ENCODE data around the gene PLEKHM1. TPM values are rescaled to one million over a fixed set of nuclear protein-coding genes. Genes with fewer than 3 reads are reported as not detected.
"Not testable (repeated sequence)": the region's sequence is repeated elsewhere in the genome, so short reads cannot be mapped to it uniquely, and the experiment has no call there.

PLEKHM1 gene
- total RNA-seq, 2 experiments from 2014 or later, result 18.8 to 20.0 TPM

DNA sequence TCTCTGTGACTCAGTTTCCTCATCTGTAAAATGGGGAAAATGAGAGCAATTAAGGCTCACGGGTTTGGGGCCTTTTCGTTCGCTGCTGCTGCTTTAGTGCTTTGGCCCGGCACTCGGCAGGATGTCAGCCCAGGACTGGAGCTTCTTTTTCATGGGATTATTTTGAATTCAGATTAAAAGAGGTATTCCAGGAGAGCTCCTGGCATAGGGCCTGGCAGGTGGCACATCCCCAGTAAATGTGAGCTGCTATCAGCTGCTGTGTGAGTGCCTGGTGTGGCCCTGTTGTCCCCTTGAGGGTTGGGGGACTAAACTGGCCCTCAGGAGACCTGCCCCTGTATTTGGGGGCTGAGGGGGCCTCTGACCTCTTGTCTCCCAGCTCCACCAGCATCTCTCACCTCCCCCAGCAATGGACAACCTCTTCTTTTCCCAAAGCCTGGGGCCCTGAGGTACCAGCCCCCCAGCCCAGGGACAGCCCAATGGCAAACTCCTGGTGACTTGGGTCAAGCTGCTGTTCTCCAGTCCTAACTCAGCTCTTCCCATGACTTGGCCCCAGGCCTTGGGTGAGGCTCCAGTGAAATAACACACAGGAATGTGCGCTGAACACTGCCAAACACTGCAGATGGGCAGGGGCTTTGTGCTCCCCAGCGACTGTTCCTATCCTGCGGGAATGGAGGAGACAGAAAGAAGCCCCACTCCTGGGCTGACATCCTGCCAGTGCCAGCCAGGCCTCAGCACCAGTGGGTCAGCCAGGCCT lies 43.5 kb downstream of the PLEKHM1 start:
- H3K27me3 Mint-ChIP-seq; ATAC-seq; H3K4me3 Mint-ChIP-seq; DNase-seq; H3K36me3 Mint-ChIP-seq (ENCODE audit: low read depth); POLR2A ChIA-PET; H3K9me3 Mint-ChIP-seq; intact Hi-C loops (cut with micrococcal nuclease): not testable (repeated sequence)
- CTCF ChIA-PET, result interaction anchor here (1.0 kb wide), 1 partner anchor 16 kb away, joined by 5 read pairs; no protein-coding TSS in a partner anchor
- Mint-ChIP-seq H3K27ac (peak overlapping the region; percentile 46), H3K4me1 (ENCODE audit: low read depth) (peaks cover 17% of the 10 kb centered on the region)

DNA sequence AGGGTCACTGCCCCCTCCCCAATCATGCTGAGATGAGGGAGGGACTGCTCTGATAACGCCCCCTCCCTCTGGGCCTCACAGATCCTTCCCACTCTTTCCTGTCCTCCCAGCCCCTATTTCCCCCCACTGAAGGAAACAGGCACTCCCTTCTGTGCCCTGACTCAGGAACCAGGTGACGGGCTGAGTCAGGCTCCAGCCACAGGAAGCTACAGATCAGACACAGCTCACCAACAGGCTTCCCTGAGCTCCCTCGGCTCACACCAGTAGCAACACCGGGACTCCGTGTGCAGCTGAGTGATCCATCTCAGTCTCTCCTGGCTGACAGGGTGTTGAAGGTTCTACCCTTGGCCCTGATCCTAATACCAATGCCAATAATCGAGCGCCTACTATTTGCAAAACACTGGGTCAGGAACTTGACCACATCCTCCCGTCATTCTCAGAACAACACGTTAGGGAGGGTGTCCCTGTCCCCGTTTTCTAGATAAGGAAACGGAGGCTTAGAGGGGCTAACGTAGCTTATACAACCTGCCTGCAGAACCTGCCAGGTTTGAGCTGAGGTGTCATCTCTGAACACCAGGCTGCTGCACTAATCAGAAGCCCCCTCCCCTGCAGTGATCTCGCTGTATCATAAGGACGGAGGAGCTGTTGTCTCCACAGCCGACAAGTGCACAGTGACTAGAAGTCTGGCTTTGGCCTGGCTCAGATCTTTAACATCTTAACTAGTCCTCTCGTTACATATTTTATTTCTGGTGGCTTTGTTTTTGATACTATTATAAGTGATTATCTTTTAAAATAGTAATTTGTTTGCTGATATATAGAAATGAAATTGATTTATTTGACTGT lies 44.4 kb downstream of the PLEKHM1 start:
- intact Hi-C loops (cut with micrococcal nuclease); POLR2A ChIA-PET; H3K9me3 Mint-ChIP-seq; H3K36me3 Mint-ChIP-seq (ENCODE audit: low read depth); H3K27me3 Mint-ChIP-seq: not testable (repeated sequence)
- DNase-seq (peak; percentile 77), ATAC-seq (peak; percentile 97)
- peak overlapping the region; percentile 33 for H3K4me3 Mint-ChIP-seq
- H3K27ac Mint-ChIP-seq, result peak overlapping the region; percentile 76
- CTCF ChIA-PET, result interaction anchor here (1.0 kb wide), 1 partner anchor 15 kb away, joined by 5 read pairs; no protein-coding TSS in a partner anchor
- H3K4me1 Mint-ChIP-seq (ENCODE audit: low read depth), result peaks cover 20% of the 10 kb centered on the region

DNA sequence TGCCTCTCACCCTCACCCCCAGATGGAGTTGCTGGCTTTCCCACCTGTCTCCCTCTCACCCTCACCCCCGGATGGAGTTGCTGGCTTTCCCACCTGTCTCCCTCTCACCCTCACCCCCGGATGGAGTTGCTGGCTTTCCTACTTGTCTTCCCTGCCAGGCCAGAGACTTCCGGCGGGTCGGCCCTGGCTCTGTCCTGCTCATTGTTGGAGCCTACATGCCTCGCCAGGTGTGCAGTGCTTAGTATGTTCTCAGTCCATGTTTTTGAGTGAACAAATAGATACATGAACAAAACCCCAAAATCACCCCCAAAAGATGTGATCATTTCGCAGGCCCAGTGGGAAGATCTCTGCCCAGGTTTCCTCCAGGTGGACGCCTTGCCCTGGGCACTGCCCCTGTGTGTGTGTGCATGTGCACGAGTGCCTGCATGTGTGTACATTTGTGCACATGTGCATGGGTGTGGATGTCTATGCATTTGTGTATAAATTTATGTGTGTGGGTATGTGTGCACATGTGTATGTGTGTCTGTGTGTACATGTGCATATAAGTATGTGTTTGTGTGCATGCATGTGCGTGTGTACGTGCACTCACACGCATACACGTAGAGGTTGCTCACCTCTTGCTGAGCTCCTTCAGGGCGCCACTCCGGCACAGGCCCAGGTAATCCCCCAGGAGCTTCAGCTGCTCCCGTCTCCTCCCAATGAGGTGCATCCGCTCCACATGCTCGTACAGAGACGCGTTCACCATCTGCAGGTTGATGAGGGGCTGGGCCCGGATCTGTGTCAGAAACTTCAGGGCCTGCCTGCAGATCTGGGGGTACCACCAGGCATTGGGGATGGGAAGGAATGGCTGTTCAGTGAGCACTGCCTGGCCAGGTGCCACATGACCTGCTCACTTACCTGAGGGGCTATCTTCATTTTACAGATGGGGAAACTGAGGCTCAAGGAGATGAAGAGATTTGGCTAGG lies 45.4 kb downstream of the PLEKHM1 start:
- H3K4me3 Mint-ChIP-seq; H3K9me3 Mint-ChIP-seq; H3K27me3 Mint-ChIP-seq; intact Hi-C loops (cut with micrococcal nuclease); CTCF ChIA-PET; H3K27ac Mint-ChIP-seq; DNase-seq; H3K36me3 Mint-ChIP-seq (ENCODE audit: low read depth); ATAC-seq; POLR2A ChIA-PET: not testable (repeated sequence)
- peaks cover 29% of the 10 kb centered on the region for H3K4me1 Mint-ChIP-seq (ENCODE audit: low read depth)

DNA sequence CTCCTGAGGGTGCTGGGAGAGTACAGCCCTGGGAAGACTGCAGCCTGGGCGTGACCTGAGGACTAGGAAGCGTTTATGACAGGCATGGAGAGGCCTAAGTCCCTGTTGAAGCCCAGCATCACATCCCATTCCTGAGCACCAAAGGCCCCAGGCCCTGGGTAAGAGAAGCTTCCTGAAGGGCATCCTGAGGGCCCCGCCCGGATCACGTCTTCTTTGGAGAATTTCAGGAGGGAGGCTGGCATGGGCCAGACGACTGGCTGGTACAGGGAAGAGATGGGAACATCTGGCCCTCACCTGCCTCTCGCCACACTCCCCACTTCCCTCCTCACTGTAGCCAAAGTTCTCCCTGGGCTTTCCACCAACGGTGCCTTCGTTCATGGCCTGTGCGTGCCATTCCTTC lies 46.2 kb downstream of the PLEKHM1 start:
- H3K9me3 Mint-ChIP-seq; CTCF ChIA-PET; H3K27me3 Mint-ChIP-seq; DNase-seq; H3K27ac Mint-ChIP-seq; intact Hi-C loops (cut with micrococcal nuclease); H3K36me3 Mint-ChIP-seq (ENCODE audit: low read depth); ATAC-seq; H3K4me3 Mint-ChIP-seq; POLR2A ChIA-PET: not testable (repeated sequence)
- H3K4me1 Mint-ChIP-seq (ENCODE audit: low read depth), result peaks cover 32% of the 10 kb centered on the region

DNA sequence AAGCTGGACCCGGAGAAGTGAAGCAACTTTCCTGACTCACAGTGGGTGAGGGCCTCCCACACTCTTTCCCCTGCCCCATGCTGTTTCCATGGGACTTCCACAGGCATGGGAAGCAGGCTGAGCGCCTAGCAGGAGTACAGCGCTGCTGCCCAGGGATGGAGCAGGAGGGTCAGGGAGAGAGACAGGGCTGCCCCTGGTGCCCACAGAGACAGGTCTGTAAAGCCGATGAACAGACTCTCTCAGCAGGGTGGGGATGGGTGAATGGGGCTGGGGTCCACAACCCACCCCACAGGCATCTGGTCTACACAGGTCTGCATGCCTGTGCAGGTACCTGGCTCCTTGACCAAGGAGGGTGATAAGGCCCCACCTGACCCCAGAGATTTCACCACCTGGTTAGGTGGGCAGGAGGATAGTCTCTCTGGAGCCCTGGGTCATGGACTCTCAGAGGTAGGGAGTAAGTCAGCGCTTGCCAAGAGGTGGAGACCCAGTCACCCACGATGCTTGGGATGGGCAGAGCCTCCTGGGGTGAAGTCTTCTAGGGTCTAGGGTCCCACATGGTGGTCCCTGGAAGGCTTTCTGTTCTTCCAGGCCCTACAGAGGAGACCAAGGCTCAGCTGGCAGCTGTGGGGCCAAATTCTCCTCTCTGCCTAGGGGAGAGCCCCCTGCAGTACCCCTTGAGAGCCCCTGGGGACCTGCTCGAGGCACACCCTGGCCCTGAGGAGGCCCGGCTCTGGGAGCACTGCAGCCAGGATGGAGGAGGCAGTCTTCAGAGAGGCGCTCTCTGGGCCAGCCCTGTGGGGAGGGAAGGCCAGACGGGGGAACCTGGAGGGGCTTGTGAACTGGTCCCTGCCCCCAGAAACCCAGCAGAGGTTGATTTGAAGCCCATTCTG lies 46.9 kb downstream of the PLEKHM1 start:
- POLR2A ChIA-PET; intact Hi-C loops (cut with micrococcal nuclease): not testable (repeated sequence)
- peaks cover 32% of the 10 kb centered on the region for H3K4me1 Mint-ChIP-seq (ENCODE audit: low read depth)

DNA sequence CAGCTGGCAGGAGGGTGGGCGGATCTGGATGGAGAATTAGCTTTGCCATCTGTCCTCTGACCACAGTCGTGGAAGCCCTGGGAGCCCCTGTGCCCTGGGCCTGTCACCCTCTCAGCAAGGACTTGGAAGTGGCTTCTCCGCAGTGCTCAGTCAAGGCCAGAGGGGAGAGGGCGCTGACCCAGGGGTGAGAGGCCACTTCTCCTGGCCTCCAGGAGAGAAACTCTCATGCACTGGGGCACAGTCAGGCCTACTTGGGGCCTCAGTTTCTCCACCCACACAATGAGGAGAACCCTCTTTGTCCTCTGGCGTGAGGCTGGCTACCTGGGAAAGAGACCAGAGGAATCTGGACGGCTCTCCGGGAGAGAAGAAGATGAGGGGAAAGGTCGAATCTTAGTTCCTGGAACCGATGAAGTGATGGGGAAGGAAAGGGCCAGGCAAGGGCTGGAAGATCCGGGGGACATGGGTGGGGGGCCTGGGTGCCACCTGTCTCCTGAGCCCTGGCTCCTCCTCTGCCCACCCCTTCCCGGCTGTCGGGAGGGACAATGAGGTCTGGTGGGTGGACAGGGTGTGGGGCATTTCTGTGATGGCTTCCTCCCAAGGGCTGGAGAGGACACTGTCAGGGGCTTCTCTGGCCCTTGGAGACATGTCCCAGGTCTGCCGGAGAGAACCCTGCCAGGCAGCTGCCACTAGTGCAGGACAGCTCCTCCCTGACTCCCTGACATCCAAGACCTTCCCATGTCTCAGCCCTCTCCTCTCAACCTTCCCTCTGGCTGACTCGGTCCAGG lies 48.8 kb downstream of the PLEKHM1 start:
- H3K27me3 Mint-ChIP-seq, result no peaks in the 10 kb centered on the region
- H3K4me3 Mint-ChIP-seq, result no peak overlapping the region
- ChIA-PET POLR2A (no interaction called here), CTCF (interaction anchor here (0.8 to 1.3 kb wide), 2 partner anchors 13 to 222 kb away, joined by 3 read pairs; no protein-coding TSS in a partner anchor)
- peaks cover 6% of the 10 kb centered on the region for H3K36me3 Mint-ChIP-seq (ENCODE audit: low read depth)
- DNase-seq (no peak), ATAC-seq (no peak)
- peaks cover 26% of the 10 kb centered on the region for H3K4me1 Mint-ChIP-seq (ENCODE audit: low read depth)
- TF ChIP-seq, protein P1, sequence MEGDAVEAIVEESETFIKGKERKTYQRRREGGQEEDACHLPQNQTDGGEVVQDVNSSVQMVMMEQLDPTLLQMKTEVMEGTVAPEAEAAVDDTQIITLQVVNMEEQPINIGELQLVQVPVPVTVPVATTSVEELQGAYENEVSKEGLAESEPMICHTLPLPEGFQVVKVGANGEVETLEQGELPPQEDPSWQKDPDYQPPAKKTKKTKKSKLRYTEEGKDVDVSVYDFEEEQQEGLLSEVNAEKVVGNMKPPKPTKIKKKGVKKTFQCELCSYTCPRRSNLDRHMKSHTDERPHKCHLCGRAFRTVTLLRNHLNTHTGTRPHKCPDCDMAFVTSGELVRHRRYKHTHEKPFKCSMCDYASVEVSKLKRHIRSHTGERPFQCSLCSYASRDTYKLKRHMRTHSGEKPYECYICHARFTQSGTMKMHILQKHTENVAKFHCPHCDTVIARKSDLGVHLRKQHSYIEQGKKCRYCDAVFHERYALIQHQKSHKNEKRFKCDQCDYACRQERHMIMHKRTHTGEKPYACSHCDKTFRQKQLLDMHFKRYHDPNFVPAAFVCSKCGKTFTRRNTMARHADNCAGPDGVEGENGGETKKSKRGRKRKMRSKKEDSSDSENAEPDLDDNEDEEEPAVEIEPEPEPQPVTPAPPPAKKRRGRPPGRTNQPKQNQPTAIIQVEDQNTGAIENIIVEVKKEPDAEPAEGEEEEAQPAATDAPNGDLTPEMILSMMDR (IDR thresholded peaks at IDR 0.05), result no peak
- H3K9me3 Mint-ChIP-seq, result no peaks in the 10 kb centered on the region
- intact Hi-C loops (cut with micrococcal nuclease), result no loop called here
- no peak overlapping the region for H3K27ac Mint-ChIP-seq

More for the DNA sequence above, 46.9 kb downstream of the PLEKHM1 start:
- DNase-seq; H3K36me3 Mint-ChIP-seq (ENCODE audit: low read depth); H3K27ac Mint-ChIP-seq; H3K27me3 Mint-ChIP-seq; H3K9me3 Mint-ChIP-seq; H3K4me3 Mint-ChIP-seq; CTCF ChIA-PET; ATAC-seq: not testable (repeated sequence)

DNA sequence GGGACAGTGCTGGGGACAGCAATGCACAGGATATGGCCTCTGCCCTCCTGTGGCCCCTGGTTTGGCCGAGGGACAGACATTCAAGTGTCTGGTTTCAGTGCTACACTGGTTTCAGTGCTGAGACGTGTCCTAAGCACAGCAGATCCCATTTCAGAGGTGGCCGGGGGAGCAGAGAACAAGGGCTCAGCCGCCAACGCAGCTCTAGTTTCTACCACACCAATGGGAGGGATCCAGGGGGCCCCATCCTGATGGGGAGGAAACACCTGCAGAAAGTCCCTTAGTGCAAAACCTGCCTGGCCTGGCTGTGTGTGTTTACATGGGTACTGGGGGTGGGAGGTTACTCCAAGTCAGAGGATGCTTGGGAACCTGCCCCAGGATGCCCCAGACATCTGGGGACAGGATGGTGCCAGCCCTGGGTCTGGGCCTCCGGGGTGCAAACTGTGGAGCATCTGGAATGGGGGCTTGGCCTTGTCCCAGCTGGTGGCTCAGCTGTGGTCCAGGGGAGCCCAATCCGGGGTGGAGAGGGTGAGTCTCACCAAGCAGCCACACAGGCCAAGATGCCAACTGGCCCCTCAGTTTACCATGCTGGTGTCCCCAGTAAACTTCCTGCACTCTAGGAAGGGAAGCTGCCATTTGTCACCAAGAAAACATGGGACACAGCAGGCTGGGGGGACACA lies 49.5 kb downstream of the PLEKHM1 start:
- H3K4me3 Mint-ChIP-seq; intact Hi-C loops (cut with micrococcal nuclease); POLR2A ChIA-PET; H3K9me3 Mint-ChIP-seq; H3K27me3 Mint-ChIP-seq; H3K36me3 Mint-ChIP-seq (ENCODE audit: low read depth): not testable (repeated sequence)
- DNase-seq (peak; percentile 83), ATAC-seq (peak; percentile 85)
- H3K4me1 Mint-ChIP-seq (ENCODE audit: low read depth), result peaks cover 21% of the 10 kb centered on the region
- peak overlapping the region; percentile 64 for H3K27ac Mint-ChIP-seq
- CTCF ChIA-PET, result interaction anchor here (0.8 to 1.4 kb wide), 3 partner anchors 12 to 222 kb away, joined by 3 to 7 read pairs (median 3); no protein-coding TSS in a partner anchor

All from activated CD8-positive, alpha-beta T cell treated with anti-CD3 and anti-CD28 coated beads for 36 hours (primary cell).